GM13977 (cell line): ENCODE results near the gene CAMK1G.

ENCODE experiments used
- DNase-seq: peaks from one replicate; pipeline ENCODE4 v3.0.0; 2012; ENCODE audit warnings: low spot score
- in situ Hi-C: fragments of 300-500 bp; cut with MboI; formaldehyde crosslinking; loops from one replicate; pipeline ENCODE4 v1.12.0; 2022; ENCODE audit warnings: low sequenced_read_pairs, low pct_unique_long_range_greater_than_20kb, mixed read lengths, inconsistent platforms; ENCODE audit not compliant: unreplicated experiment
- TF ChIP-seq, protein P1 (sequence below): IDR thresholded peaks from 2 replicates; pipeline ENCODE4 v1.5.1; 2012; ENCODE audit warnings: mild to moderate bottlenecking, control low read depth; ENCODE audit not compliant: insufficient read depth; ENCODE audit errors: extremely low read depth, missing control alignments

CAMK1G gene

DNA sequence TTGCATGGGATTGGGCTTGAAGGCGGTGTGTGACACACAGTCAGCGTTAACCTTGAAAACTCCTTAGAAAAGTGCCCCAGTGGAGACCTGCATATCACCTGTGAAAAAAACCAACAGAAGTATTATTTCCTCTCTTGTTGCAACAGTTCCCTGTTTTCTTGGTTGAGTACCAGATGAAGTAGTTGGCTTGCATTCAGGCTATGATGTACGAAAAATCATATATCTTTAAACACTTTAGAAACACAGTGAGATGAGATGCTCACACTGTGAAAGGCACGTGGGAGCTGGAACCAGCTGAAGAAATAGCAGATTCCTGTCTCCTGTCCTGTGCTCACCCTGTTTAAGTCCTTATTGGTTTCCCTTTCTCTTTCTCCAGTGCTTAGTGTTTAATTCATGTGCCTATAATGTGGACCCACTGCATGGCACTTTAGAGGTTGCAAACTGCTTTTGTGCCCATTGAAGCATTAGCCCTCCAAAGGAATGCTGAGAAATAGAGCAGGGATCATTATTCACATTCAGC is 2.8 kb downstream of the CAMK1G start:
- DNase-seq, result no peak
- TF ChIP-seq, protein P1, sequence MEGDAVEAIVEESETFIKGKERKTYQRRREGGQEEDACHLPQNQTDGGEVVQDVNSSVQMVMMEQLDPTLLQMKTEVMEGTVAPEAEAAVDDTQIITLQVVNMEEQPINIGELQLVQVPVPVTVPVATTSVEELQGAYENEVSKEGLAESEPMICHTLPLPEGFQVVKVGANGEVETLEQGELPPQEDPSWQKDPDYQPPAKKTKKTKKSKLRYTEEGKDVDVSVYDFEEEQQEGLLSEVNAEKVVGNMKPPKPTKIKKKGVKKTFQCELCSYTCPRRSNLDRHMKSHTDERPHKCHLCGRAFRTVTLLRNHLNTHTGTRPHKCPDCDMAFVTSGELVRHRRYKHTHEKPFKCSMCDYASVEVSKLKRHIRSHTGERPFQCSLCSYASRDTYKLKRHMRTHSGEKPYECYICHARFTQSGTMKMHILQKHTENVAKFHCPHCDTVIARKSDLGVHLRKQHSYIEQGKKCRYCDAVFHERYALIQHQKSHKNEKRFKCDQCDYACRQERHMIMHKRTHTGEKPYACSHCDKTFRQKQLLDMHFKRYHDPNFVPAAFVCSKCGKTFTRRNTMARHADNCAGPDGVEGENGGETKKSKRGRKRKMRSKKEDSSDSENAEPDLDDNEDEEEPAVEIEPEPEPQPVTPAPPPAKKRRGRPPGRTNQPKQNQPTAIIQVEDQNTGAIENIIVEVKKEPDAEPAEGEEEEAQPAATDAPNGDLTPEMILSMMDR, result no peak
- in situ Hi-C loops, result no loop called here

DNA sequence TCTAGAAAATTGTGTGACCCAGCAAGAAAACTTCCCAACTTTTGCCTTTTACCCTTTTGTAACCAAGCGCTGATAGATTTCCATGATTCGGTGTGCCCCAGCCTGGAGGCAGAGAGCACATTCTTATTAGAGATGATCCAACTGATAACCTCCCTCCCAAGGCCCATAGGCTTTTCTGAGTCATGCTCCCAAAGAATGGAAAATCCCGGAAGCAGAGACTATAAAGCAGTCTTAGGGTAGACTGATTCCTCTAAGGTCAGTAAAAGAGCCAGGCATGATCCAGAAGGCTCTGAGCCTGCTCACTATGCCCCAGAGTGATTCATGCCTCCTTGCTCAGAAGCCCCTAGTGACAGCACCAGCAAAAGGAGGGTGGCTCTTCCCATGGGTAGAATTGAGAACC is 4.3 kb downstream of the CAMK1G start:
- no peak for DNase-seq
- TF ChIP-seq, protein P1, result no peak
- in situ Hi-C loops, result no loop called here

DNA sequence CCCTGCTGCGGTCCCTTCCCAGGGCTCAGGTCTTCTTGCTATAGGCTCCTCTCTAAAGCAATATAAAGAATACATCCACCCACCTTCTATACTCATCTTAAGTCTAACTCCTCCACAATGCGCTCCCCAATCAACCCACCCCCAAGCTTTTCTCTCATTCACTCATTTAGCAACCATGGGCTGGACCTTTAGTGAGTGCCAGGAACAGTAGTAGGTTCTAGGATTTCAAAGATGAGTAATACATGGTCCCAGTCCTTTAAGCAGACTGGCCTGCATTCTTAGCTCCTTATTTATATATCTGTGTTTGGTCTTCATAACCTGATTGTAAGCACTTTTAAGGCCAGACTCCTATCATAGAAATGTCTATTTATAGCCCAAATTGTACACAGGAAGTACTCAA is 5.9 kb downstream of the CAMK1G start:
- no peak for DNase-seq
- in situ Hi-C loops, result no loop called here
- TF ChIP-seq, protein P1, result no peak

DNA sequence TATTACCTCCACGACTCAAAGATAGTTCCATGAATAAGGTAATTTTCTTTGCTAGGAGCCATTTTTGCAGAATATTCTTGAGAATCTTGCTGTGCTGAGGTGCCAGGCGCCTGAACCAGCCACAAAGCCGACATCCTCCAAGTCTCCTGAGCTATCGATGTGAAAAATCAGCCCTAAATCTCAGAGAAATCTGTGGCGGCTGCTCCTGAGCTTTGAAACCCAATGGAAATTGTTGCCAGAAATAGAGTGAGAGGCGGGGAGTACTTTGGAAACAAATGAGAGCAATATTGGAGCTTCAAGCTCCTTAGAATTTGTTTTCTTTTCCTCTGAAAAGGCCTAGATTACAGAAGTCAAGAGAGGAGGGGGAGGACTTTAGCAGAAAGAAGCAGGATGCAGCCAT is 6.3 kb downstream of the CAMK1G start:
- in situ Hi-C loops, result no loop called here
- no peak for DNase-seq

DNA sequence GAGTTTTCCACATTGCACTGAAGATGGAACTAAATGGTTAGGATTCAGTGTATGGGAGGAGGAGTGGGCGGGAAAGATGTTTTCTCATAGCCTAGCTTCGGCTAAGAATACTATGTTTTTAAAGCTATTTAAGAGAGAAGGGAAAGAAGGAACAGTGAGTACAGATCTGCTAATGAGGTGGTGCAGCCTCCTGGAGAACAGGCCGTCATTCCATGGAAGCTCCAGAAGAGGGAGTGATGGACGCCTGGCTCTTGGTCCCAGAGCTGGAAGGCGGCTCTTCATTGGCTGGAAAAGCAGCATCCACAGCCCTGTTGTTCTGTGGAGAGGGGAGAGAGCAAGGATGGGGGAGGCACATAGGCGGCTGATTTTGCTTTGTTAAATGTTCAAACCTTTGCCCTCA is 6.9 kb downstream of the CAMK1G start:
- TF ChIP-seq, protein P1, result no peak
- in situ Hi-C loops, result no loop called here
- DNase-seq, result no peak

More for the DNA sequence above, 6.3 kb downstream of the CAMK1G start:
- TF ChIP-seq, protein P1, result no peak

DNA sequence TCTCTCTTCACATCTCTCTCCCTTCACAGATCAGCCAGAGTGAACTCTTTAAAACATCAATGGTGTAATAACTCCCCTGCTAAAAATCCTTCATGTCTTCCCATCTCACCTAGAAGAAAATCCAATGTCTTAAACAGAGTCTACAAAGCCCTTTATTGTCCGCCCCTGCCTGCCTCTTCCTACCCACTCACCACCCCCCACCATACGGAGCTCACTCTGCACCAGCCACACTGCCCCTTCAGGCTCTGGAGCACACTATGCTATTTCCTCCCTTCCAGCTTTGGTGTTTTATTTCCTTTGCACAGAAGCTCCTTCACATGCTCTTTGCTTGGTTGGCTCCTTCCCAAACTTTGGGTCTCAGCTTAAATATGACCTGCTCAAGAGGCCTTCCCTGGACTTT is 10.2 kb downstream of the CAMK1G start:
- in situ Hi-C loops, result no loop called here
- no peak for DNase-seq
- TF ChIP-seq, protein P1, result no peak

DNA sequence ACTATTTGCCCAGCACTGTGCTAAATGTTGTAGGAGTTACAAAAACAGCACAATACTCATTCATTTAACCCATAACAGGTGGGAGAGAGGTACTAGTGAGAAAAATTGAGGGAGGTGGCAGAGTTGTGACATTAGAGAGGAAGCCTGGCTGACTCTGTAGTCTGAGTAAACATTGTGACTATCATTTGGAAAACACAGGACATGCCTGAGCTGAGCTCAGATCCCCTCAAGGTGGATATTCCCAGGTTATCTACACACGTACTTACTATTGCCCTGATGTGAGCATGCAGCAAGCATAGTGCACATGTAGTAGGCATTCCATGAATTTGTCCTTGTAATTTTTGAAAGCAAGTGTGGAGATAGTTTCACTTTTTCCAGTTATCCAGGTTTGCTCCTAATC is 10.9 kb downstream of the CAMK1G start:
- no peak for DNase-seq
- TF ChIP-seq, protein P1, result no peak
- in situ Hi-C loops, result no loop called here
